ENCODE data around the gene PLCH2.

PLCH2 gene

DNA sequence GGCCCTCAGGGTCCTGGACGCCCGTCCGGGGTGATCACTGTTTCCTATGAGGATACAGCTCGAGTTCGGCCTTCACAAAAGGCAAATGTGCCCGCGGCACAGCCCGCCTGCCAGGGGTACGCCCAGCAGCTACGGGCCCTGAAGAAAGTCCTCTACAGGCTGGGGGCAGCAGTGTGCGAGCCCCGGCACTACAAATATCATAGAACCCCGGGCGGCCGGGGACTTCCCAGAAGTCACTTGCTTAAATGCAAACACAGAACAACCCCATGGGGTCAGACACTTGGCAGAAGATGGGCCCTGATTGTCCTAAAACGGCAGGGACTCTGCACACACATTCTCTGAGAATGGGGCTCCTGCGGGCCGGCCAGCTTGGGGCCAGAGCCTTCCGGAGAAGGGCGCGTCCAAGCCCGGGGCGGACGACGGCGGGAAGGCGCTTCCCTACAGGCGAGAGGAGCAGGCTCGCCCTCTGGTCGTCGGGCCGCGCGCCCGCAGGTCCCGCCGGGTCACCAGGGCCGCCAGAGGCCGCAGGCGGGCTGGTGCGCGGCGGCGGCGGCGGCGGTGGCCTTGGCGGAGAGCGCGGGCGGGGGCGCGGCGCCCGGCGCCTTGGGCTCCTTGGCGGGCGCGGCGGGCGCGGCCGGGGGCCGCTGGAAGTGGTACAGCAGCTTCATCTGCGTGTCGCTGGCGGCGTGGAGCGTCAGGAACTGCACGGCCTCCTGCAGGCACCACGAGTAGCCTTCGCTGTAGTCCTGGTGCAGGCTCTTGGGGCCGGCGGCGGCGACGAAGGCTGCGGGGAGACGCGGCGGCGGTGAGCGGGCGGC, 53.1 kb downstream of the PLCH2 start:
- TF ChIP-seq, protein P1, sequence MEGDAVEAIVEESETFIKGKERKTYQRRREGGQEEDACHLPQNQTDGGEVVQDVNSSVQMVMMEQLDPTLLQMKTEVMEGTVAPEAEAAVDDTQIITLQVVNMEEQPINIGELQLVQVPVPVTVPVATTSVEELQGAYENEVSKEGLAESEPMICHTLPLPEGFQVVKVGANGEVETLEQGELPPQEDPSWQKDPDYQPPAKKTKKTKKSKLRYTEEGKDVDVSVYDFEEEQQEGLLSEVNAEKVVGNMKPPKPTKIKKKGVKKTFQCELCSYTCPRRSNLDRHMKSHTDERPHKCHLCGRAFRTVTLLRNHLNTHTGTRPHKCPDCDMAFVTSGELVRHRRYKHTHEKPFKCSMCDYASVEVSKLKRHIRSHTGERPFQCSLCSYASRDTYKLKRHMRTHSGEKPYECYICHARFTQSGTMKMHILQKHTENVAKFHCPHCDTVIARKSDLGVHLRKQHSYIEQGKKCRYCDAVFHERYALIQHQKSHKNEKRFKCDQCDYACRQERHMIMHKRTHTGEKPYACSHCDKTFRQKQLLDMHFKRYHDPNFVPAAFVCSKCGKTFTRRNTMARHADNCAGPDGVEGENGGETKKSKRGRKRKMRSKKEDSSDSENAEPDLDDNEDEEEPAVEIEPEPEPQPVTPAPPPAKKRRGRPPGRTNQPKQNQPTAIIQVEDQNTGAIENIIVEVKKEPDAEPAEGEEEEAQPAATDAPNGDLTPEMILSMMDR (IDR thresholded peaks at IDR 0.05) = no peak

DNA sequence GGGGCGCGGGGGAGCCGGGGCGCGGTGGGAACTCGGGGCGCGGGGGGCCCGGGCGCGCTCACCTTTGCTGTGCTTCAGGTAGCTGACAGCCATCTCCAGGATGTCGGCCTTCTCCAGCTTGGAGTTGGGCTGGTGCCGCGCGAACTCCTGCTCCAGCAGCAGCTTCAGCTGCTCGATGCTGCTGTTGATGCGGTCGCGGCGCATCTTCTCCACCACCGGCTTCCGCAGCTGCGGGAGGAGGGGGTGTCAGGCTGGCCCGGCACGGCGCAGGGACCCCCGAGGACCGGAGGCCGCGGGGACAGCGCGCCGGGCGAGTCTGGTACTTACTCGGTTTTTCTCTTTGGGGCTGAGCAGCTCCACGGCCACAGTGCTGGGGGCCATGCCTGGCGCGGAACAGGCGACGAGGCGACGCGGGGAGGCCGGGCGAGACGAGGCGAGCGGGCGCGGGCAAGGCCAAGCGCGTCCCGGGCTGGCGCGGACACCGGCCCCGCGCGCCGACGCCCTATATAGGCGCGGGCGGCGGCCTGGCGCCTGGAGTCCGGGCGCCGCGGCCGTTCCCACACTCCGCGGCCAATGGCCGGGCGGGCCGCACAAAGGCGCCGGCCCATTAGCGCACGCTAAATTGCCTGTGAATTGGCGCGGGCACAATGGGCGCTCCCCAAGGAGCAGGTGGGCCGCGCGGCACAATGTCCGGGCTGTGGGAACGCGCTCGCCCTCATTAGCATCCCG, 53.9 kb downstream of the PLCH2 start, which contains the start of gene HES5:
Gene HES5 (minus strand): TSS at position 480 of the 729 bp plus-strand sequence. CDS start 99 bp downstream, at position 381.
- TF ChIP-seq, protein P1 (IDR thresholded peaks at IDR 0.05) = no peak

DNA sequence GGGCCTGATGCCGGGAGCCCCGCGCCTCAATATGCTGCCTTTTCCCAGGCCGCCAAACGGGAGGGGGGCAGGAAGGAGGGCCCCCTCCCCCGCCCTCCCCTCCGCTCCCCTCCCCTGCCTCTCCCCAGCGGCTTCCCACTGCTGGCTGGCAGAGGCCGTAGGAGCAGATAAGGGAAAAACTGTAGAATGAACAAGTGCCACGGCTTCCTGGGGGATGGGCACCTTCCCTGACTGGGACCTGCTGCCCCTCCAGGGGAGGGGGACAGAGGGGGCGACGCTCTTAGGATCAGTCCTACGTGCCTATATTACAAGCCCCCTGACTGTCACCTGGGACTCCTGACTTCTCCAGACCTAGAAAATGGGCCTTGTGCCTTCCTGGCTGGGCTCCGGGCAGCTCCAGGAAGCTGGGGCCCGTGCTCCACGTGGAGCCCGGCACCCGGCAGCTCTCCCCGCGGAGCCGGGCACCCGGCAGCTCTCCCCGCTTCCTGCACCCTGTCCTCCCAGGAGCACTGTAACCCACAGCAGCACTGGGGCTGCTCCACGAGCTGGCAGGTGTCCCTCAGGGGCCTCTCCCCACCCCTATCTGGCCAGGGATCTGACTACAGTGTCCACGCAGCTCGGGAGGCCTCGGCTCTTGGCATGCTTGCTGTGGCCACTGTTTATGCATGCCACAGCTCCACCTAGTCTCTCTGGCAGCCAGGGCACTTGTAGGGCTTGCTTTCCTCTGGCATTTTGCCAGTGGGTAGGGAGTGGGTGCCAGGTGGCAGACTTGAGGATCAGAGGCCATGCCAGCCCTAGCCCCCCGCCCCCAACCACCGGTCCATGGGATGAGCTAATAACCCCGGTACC, 54.6 kb downstream of the PLCH2 start:
- TF ChIP-seq, protein P1 (IDR thresholded peaks at IDR 0.05) = no peak; the same call in 1 of the 2 replicates

DNA sequence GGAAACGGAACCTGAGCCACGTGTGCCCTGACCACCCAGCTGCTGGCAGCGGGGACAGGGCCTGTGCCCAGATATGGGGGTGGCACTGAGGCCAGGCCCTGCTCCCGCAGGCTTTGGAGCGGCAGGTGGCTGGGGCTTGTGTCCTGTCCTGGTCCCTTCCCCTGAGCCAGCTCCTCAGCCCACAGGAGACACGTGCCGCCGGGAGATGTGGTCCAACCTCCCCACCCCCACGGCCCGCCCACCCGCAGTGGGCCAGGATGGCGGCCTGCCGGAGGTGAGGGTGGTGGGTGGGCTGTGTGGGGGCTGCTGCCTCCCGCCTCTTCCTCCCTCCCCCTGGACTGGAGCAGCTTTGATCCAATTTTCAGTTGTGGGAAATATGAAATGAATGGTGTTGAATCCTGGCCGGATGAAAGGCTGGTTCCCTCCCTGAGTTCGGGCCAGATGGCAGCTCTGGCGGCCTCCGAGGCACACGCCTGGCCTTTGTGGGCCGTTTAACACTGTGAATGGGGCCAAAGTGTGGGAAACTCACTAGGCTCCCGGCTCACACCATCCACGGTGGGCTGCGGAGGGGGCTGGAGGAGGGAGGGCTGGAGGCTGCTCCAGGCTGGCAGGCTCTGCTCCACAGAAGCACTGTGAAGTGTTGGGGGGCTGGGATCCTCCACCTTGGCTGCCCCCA, 56.5 kb downstream of the PLCH2 start:
- TF ChIP-seq, protein P1 (IDR thresholded peaks at IDR 0.05) = no peak

DNA sequence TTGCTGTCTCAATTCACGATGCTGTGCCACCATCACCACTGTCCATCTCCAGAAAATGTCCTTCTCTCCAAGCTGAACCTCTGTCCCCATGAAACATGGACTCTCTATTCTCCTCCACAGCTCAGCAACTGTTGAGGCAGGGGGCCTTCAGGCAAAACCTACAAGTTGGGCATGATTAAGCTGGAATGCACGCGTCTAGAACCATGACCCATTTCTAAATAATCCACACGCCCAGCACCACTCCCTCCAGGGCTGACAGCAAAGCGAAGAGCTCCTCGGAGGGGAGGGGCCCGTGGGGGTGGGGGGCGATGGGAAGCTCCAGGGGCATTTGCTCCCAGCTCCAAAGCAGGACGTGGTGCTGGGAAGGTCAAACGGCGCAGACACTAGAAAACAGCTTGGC, 57.3 kb downstream of the PLCH2 start:
- TF ChIP-seq, protein P1 (IDR thresholded peaks at IDR 0.05) = no peak

- TF ChIP-seq, protein P1 (IDR thresholded peaks at IDR 0.05) = no peak
Observed at GRCh38 chr1:2534315-2534686, 58.2 kb downstream of the PLCH2 start.
